Mesothelial cell of epicardium (in vitro differentiated cells): ENCODE measurements around the gene MYH11. TPM values are rescaled to one million over a fixed set of nuclear protein-coding genes. Genes with fewer than 3 reads are reported as not detected.

Source experiments
- DNase-seq, 2 experiments: peaks; one replicate each; pipeline ENCODE4 v3.0.0; 2021; ENCODE audit warnings: low spot score in 2 of 2; ENCODE audit not compliant: unreplicated experiment in 2 of 2
- H3K27ac Mint-ChIP-seq: 2 replicates; pipeline ENCODE4 v1.8.0; 2021; ENCODE audit warnings: mixed read lengths
- H3K27me3 Mint-ChIP-seq: 2 replicates; pipeline ENCODE4 v1.8.0; 2021; ENCODE audit warnings: low read depth, mixed read lengths
- H3K36me3 Mint-ChIP-seq: 2 replicates; pipeline ENCODE4 v1.8.0; 2021; ENCODE audit warnings: mixed read lengths
- H3K4me1 Mint-ChIP-seq: 2 replicates; pipeline ENCODE4 v1.8.0; 2021; ENCODE audit warnings: mixed read lengths
- H3K4me3 Mint-ChIP-seq: 2 replicates; pipeline ENCODE4 v1.8.0; 2021; ENCODE audit warnings: mild to moderate bottlenecking, moderate library complexity, mixed read lengths
- H3K9me3 Mint-ChIP-seq: 2 replicates; pipeline ENCODE4 v1.8.0; 2021; ENCODE audit warnings: mixed read lengths
- CTCF ChIP-seq: fragments of 200-600 bp; sonication (generic); IDR thresholded peaks from one replicate; pipeline ENCODE4 v1.5.0; 2021; ENCODE audit warnings: antibody characterized with exemption; ENCODE audit not compliant: unreplicated experiment
- total RNA-seq: library from RNA; stranded (reverse); gene quantifications from 3 replicates; pipeline ENCODE4 v1.2.1, GENCODE V29; 2021

The MYH11 gene
- total RNA-seq, 1 donor from 2014 or later: 0.58 TPM

- H3K9me3 Mint-ChIP-seq: no peaks in the 10 kb centered on the region
- H3K36me3 Mint-ChIP-seq: no peaks in the 10 kb centered on the region
- no peak overlapping the region for H3K27ac Mint-ChIP-seq
- H3K4me1 Mint-ChIP-seq: no peaks in the 10 kb centered on the region
- peaks cover 34% of the 10 kb centered on the region for H3K27me3 Mint-ChIP-seq
- no peak for TF ChIP-seq CTCF
- DNase-seq: no peak
- H3K4me3 Mint-ChIP-seq: no peak overlapping the region
Measured at GRCh38 chr16:15764112-15764511, 92.7 kb downstream of the MYH11 start.

GRCh38 chr16:15760129-15760528, 96.7 kb downstream of the MYH11 start:
- Mint-ChIP-seq H3K27ac (no peak overlapping the region), H3K4me3 (no peak overlapping the region), H3K9me3 (no peaks in the 10 kb centered on the region), H3K4me1 (no peaks in the 10 kb centered on the region), H3K27me3 (peaks cover 45% of the 10 kb centered on the region), H3K36me3 (no peaks in the 10 kb centered on the region)
- DNase-seq: no peak
- no peak for TF ChIP-seq CTCF

GRCh38 chr16:15759070-15759469, 97.8 kb downstream of the MYH11 start:
- TF ChIP-seq CTCF: no peak
- no peak overlapping the region for H3K4me3 Mint-ChIP-seq
- no peaks in the 10 kb centered on the region for H3K36me3 Mint-ChIP-seq
- peaks cover 37% of the 10 kb centered on the region for H3K27me3 Mint-ChIP-seq
- H3K27ac Mint-ChIP-seq: no peak overlapping the region
- no peak for DNase-seq
- H3K9me3 Mint-ChIP-seq: no peaks in the 10 kb centered on the region
- H3K4me1 Mint-ChIP-seq: no peaks in the 10 kb centered on the region

GRCh38 chr16:15757630-15758251, 99.1 kb downstream of the MYH11 start:
- peaks cover 29% of the 10 kb centered on the region for H3K27me3 Mint-ChIP-seq

GRCh38 chr16:15757077-15757386, 99.8 kb downstream of the MYH11 start:
- no peak overlapping the region for H3K27ac Mint-ChIP-seq
- no peaks in the 10 kb centered on the region for H3K4me1 Mint-ChIP-seq
- H3K4me3 Mint-ChIP-seq: no peak overlapping the region
- no peaks in the 10 kb centered on the region for H3K9me3 Mint-ChIP-seq
- no peak for TF ChIP-seq CTCF
- H3K36me3 Mint-ChIP-seq: no peaks in the 10 kb centered on the region
- DNase-seq: no peak
- peaks cover 23% of the 10 kb centered on the region for H3K27me3 Mint-ChIP-seq

More at GRCh38 chr16:15757630-15758251, 99.1 kb downstream of the MYH11 start:
- Mint-ChIP-seq H3K4me3 (no peak overlapping the region), H3K36me3 (no peaks in the 10 kb centered on the region), H3K27ac (no peak overlapping the region), H3K9me3 (no peaks in the 10 kb centered on the region), H3K4me1 (no peaks in the 10 kb centered on the region)
- DNase-seq: no peak
- TF ChIP-seq CTCF: no peak
